ENCODE results near the gene SBF1. TPM values are rescaled to one million over a fixed set of nuclear protein-coding genes. Genes with fewer than 3 reads are reported as not detected.
A peak's percentile ranks its signal among the peaks of the same experiment; 100 is the strongest.

SBF1 gene
- total RNA-seq, 2 donors from 2014 or later = 89.9 to 90.1 TPM

GRCh38 chr22:50406416-50407170 is 68.2 kb downstream of the SBF1 start:
- TF ChIP-seq CTCF (conservative IDR thresholded peaks at IDR 0.05) = no peak
- Histone ChIP-seq H3K36me3 (ENCODE audit: control insufficient read depth, insufficient read depth, low read length) (peaks cover 29% of the 10 kb centered on the region), H3K9me3 (ENCODE audit: control insufficient read depth, low read length) (no peaks in the 10 kb centered on the region), H3K4me1 (ENCODE audit: control insufficient read depth, insufficient read depth, low read length) (no peaks in the 10 kb centered on the region), H3K27me3 (ENCODE audit: control insufficient read depth, insufficient read depth, low read length, poor library complexity, severe bottlenecking) (no peaks in the 10 kb centered on the region), H3K27ac (ENCODE audit: low read depth, low read length) (no peak overlapping the region), H3K9ac (ENCODE audit: extremely low read depth, low read length, poor library complexity, severe bottlenecking) (no peak overlapping the region), H3K4me3 (ENCODE audit: low read length) (no peak overlapping the region)
- no peak for DNase-seq
- Mint-ChIP-seq H3K36me3 (ENCODE audit: low read depth) (peaks cover 56% of the 10 kb centered on the region), H3K4me1 (no peaks in the 10 kb centered on the region), H3K9me3 (no peaks in the 10 kb centered on the region), H3K4me3 (no peak overlapping the region), H3K27ac (peak overlapping the region; percentile 50), H3K27me3 (ENCODE audit: insufficient read depth) (no peaks in the 10 kb centered on the region)
- WGBS, 2 experiments (ENCODE audit: insufficient coverage in 1 of 2, insufficient read length in 1 of 2) = 93 to 96% methylated on average over 21 to 25 of the region's 25 CpGs

- Mint-ChIP-seq H3K4me1 (peaks cover 4% of the 10 kb centered on the region), H3K9me3 (no peaks in the 10 kb centered on the region), H3K27ac (peak overlapping the region; percentile 52), H3K36me3 (ENCODE audit: low read depth) (peaks cover 64% of the 10 kb centered on the region), H3K4me3 (no peak overlapping the region), H3K27me3 (ENCODE audit: insufficient read depth) (no peaks in the 10 kb centered on the region)
- TF ChIP-seq CTCF (conservative IDR thresholded peaks at IDR 0.05) = no peak
- no peak overlapping the region for H3K9ac ChIP-seq (ENCODE audit: extremely low read depth, low read length, poor library complexity, severe bottlenecking)
- WGBS, 2 experiments (ENCODE audit: insufficient coverage in 1 of 2, insufficient read length in 1 of 2) = 97 to 100% methylated on average over 7 to 8 of the region's 8 CpGs
- peaks cover 42% of the 10 kb centered on the region for H3K36me3 ChIP-seq (ENCODE audit: control insufficient read depth, insufficient read depth, low read length)
- H3K9me3 ChIP-seq (ENCODE audit: control insufficient read depth, low read length) = no peaks in the 10 kb centered on the region
- no peak overlapping the region for H3K4me3 ChIP-seq (ENCODE audit: low read length)
- peaks cover 5% of the 10 kb centered on the region for H3K4me1 ChIP-seq (ENCODE audit: control insufficient read depth, insufficient read depth, low read length)
- no peak overlapping the region for H3K27ac ChIP-seq (ENCODE audit: low read depth, low read length)
- no peak for DNase-seq
- H3K27me3 ChIP-seq (ENCODE audit: control insufficient read depth, insufficient read depth, low read length, poor library complexity, severe bottlenecking) = no peaks in the 10 kb centered on the region
These were observed 71.1 kb downstream of the SBF1 start for GRCh38 chr22:50403701-50404101.

- TF ChIP-seq CTCF (conservative IDR thresholded peaks at IDR 0.05) = no peak
- DNase-seq = no peak
- Histone ChIP-seq H3K36me3 (ENCODE audit: control insufficient read depth, insufficient read depth, low read length) (peaks cover 37% of the 10 kb centered on the region), H3K4me3 (ENCODE audit: low read length) (no peak overlapping the region), H3K27ac (ENCODE audit: low read depth, low read length) (no peak overlapping the region), H3K9me3 (ENCODE audit: control insufficient read depth, low read length) (no peaks in the 10 kb centered on the region), H3K27me3 (ENCODE audit: control insufficient read depth, insufficient read depth, low read length, poor library complexity, severe bottlenecking) (no peaks in the 10 kb centered on the region), H3K4me1 (ENCODE audit: control insufficient read depth, insufficient read depth, low read length) (peaks cover 5% of the 10 kb centered on the region), H3K9ac (ENCODE audit: extremely low read depth, low read length, poor library complexity, severe bottlenecking) (no peak overlapping the region)
- Mint-ChIP-seq H3K36me3 (ENCODE audit: low read depth) (peaks cover 48% of the 10 kb centered on the region), H3K4me1 (peaks cover 8% of the 10 kb centered on the region), H3K27me3 (ENCODE audit: insufficient read depth) (no peaks in the 10 kb centered on the region), H3K4me3 (no peak overlapping the region), H3K27ac (no peak overlapping the region), H3K9me3 (no peaks in the 10 kb centered on the region)
- 98 to 100% methylated on average over 3 to 4 of the region's 4 CpGs for WGBS, 2 experiments (ENCODE audit: insufficient coverage in 1 of 2, insufficient read length in 1 of 2)
These were observed 72.9 kb downstream of the SBF1 start for GRCh38 chr22:50401907-50402306.
